ENCODE measurements around the gene LYPD5. TPM values are rescaled to one million over a fixed set of nuclear protein-coding genes. Genes with fewer than 3 reads are reported as not detected.
A peak's percentile ranks its signal among the peaks of the same experiment; 100 is the strongest.

LYPD5 gene, protein sequence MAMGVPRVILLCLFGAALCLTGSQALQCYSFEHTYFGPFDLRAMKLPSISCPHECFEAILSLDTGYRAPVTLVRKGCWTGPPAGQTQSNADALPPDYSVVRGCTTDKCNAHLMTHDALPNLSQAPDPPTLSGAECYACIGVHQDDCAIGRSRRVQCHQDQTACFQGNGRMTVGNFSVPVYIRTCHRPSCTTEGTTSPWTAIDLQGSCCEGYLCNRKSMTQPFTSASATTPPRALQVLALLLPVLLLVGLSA
- total RNA-seq (not detected), polyA plus RNA-seq (under 1 TPM in 1 of 4 donors, not detected in 3; 0.60 TPM)

DNA sequence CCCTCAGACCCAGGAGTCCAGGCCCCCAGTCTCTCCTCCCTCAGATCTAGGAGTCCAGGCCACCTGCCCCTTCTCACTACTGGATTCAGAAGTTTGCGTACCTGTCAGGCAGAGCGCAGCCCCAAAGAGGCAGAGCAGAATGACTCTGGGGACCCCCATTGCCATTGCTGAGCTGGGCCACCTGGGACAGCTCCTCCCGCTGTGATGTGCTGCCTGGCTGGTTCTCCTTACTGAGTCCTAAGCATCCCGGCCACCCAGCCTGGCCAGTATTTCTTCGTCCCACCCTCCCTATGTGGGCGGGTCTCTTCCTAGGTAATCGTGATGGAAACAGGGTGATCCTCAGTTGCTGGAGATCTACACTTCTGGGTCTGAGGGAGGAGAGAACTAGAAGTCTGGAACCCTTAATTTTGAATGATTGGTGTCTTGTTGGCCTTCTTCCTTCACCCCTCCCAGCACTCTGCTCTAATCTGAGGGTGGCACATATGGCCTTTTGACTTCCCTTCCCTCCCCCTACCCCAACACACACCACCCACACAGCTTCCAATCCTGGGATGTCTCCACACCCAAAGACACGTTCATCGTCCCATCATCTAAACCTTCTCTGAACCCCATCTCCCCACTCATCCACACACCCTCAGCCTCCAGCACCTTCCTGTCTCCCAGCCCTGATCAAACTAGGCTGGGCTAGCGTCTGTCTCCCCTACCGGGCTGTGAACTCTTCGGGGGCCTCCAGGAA, at the start of gene LYPD5:
Gene LYPD5, minus strand, starts transcription at position 232 of the 736 bp plus-strand sequence. Its CDS starts 67 bp downstream, at position 165.
- no peak within 1 kb of the TSS for H3K4me3 Mint-ChIP-seq
- peaks cover 0 to 16% (median 0%) of the 10 kb centered on the region in 4 donors for H3K4me1 Mint-ChIP-seq
- no peaks in the 10 kb centered on the region for H3K9me3 ChIP-seq (ENCODE audit: control insufficient read depth in 2 of 2, low read length in 2 of 2)
- peaks cover 0 to 4% (median 0%) of the 10 kb centered on the region in 7 donors for H3K9me3 Mint-ChIP-seq
- DNase-seq (no peak), ATAC-seq (ENCODE audit: low read depth in 2 of 2) (no peak)
- H3K36me3 Mint-ChIP-seq = no peaks in the 10 kb centered on the region
- H3K4me1 ChIP-seq (ENCODE audit: control insufficient read depth, insufficient read depth, low read length, poor library complexity, severe bottlenecking) = peaks cover 9% of the 10 kb centered on the region
- H3K27me3 Mint-ChIP-seq = peaks cover 28% of the 10 kb centered on the region
- no peak within 1 kb of the TSS for H3K4me3 ChIP-seq (ENCODE audit: low read depth, low read length)
- H3K36me3 ChIP-seq (ENCODE audit: control insufficient read depth, insufficient read depth, low read length) = no peaks in the 10 kb centered on the region
- H3K27ac Mint-ChIP-seq = peak within 1 kb of the TSS; percentile 16 to 65 (median 40)
- no peak within 1 kb of the TSS for H3K27ac ChIP-seq (ENCODE audit: insufficient read depth, low read length, poor library complexity, severe bottlenecking)
- H3K27me3 ChIP-seq (ENCODE audit: control insufficient read depth, insufficient read depth, low read length) = no peaks in the 10 kb centered on the region

DNA sequence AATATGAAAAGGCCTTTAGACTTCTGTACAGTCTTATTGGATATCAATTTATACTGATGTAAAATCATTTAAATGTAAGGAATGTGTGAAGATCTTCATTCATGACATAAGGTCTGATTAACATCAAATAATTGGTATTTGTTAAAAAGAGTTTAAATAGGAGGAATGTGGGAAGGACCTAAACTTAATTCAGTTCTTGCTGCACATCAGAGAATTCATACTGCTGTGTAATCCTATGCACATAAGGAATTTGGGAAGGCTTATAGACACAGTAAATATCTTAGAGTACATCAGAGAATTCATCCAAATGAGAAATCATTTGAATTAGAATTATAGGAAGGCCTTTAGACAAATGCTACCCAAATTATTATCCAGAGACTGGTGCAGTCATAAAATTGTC, 46.6 kb upstream of the LYPD5 start:
- H3K4me1 Mint-ChIP-seq = no peaks in the 10 kb centered on the region
- H3K9me3 Mint-ChIP-seq = peaks cover 0 to 67% (median 26%) of the 10 kb centered on the region in 7 donors
- no peak overlapping the region for H3K27ac Mint-ChIP-seq
- peaks cover 35% of the 10 kb centered on the region for H3K36me3 Mint-ChIP-seq
- no peaks in the 10 kb centered on the region for H3K27me3 ChIP-seq (ENCODE audit: control insufficient read depth, insufficient read depth, low read length)
- ATAC-seq (ENCODE audit: low read depth in 2 of 2) = no peak
- no peak for DNase-seq
- H3K36me3 ChIP-seq (ENCODE audit: control insufficient read depth, insufficient read depth, low read length) = peaks cover 31% of the 10 kb centered on the region
- H3K4me3 ChIP-seq (ENCODE audit: low read depth, low read length) = no peak overlapping the region
- H3K9me3 ChIP-seq (ENCODE audit: control insufficient read depth in 2 of 2, low read length in 2 of 2) = peaks cover 84 to 89% of the 10 kb centered on the region in 2 experiments
- H3K27me3 Mint-ChIP-seq = no peaks in the 10 kb centered on the region
- H3K4me1 ChIP-seq (ENCODE audit: control insufficient read depth, insufficient read depth, low read length, poor library complexity, severe bottlenecking) = no peaks in the 10 kb centered on the region
- no peak overlapping the region for H3K27ac ChIP-seq (ENCODE audit: insufficient read depth, low read length, poor library complexity, severe bottlenecking)
- H3K4me3 Mint-ChIP-seq = no peak overlapping the region

GRCh38 chr19:43847884-43848283, 45.6 kb upstream of the LYPD5 start:
- no peaks in the 10 kb centered on the region for H3K27me3 ChIP-seq (ENCODE audit: control insufficient read depth, insufficient read depth, low read length)
- no peaks in the 10 kb centered on the region for H3K27me3 Mint-ChIP-seq
- no peak overlapping the region for H3K27ac ChIP-seq (ENCODE audit: insufficient read depth, low read length, poor library complexity, severe bottlenecking)
- peaks cover 39% of the 10 kb centered on the region for H3K36me3 ChIP-seq (ENCODE audit: control insufficient read depth, insufficient read depth, low read length)
- peaks cover 35% of the 10 kb centered on the region for H3K36me3 Mint-ChIP-seq
- H3K4me1 ChIP-seq (ENCODE audit: control insufficient read depth, insufficient read depth, low read length, poor library complexity, severe bottlenecking) = no peaks in the 10 kb centered on the region
- H3K9me3 ChIP-seq (ENCODE audit: control insufficient read depth in 2 of 2, low read length in 2 of 2) = peaks cover 90% of the 10 kb centered on the region in 2 experiments
- ATAC-seq (ENCODE audit: low read depth in 2 of 2) (no peak), DNase-seq (no peak)
- H3K4me3 ChIP-seq (ENCODE audit: low read depth, low read length) = peak overlapping the region; percentile 21
- H3K4me3 Mint-ChIP-seq = no peak overlapping the region
- H3K4me1 Mint-ChIP-seq = no peaks in the 10 kb centered on the region
- H3K27ac Mint-ChIP-seq = no peak overlapping the region
- H3K9me3 Mint-ChIP-seq = peaks cover 0 to 71% (median 29%) of the 10 kb centered on the region in 7 donors

DNA sequence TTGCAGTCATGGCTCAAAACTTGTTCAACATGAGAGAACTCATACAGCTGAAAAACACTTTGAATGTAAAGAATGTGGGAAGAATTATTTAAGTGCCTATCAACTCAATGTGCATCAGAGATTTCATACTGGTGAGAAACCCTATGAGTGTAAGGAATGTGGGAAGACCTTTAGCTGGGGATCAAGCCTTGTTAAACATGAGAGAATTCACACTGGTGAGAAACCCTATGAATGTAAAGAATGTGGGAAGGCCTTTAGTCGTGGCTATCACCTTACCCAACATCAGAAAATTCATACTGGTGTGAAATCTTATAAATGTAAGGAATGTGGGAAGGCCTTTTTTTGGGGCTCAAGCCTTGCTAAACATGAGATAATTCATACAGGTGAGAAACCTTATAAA, 45.0 kb upstream of the LYPD5 start:
- H3K4me3 ChIP-seq (ENCODE audit: low read depth, low read length) = no peak overlapping the region
- H3K9me3 Mint-ChIP-seq = peaks cover 0 to 64% (median 29%) of the 10 kb centered on the region in 7 donors
- no peaks in the 10 kb centered on the region for H3K27me3 Mint-ChIP-seq
- no peaks in the 10 kb centered on the region for H3K27me3 ChIP-seq (ENCODE audit: control insufficient read depth, insufficient read depth, low read length)
- peaks cover 32% of the 10 kb centered on the region for H3K36me3 Mint-ChIP-seq
- no peaks in the 10 kb centered on the region for H3K4me1 Mint-ChIP-seq
- H3K27ac Mint-ChIP-seq = no peak overlapping the region
- DNase-seq (no peak), ATAC-seq (ENCODE audit: low read depth in 2 of 2) (no peak)
- H3K36me3 ChIP-seq (ENCODE audit: control insufficient read depth, insufficient read depth, low read length) = peaks cover 46% of the 10 kb centered on the region
- H3K9me3 ChIP-seq (ENCODE audit: control insufficient read depth in 2 of 2, low read length in 2 of 2) = peaks cover 89 to 90% of the 10 kb centered on the region in 2 experiments
- H3K27ac ChIP-seq (ENCODE audit: insufficient read depth, low read length, poor library complexity, severe bottlenecking) = no peak overlapping the region
- H3K4me3 Mint-ChIP-seq = no peak overlapping the region
- no peaks in the 10 kb centered on the region for H3K4me1 ChIP-seq (ENCODE audit: control insufficient read depth, insufficient read depth, low read length, poor library complexity, severe bottlenecking)

GRCh38 chr19:43842007-43842406, 39.8 kb upstream of the LYPD5 start:
- Mint-ChIP-seq H3K27ac (no peak overlapping the region), H3K36me3 (peaks cover 58% of the 10 kb centered on the region), H3K4me1 (no peaks in the 10 kb centered on the region), H3K4me3 (no peak overlapping the region), H3K9me3 (peaks cover 5 to 65% (median 40%) of the 10 kb centered on the region in 7 donors), H3K27me3 (no peaks in the 10 kb centered on the region)
- H3K36me3 ChIP-seq (ENCODE audit: control insufficient read depth, insufficient read depth, low read length) = peaks cover 87% of the 10 kb centered on the region
- peaks cover 88% of the 10 kb centered on the region in 2 experiments for H3K9me3 ChIP-seq (ENCODE audit: control insufficient read depth in 2 of 2, low read length in 2 of 2)
- no peaks in the 10 kb centered on the region for H3K27me3 ChIP-seq (ENCODE audit: control insufficient read depth, insufficient read depth, low read length)
- ATAC-seq (ENCODE audit: low read depth in 2 of 2) (no peak), DNase-seq (no peak)
- H3K4me3 ChIP-seq (ENCODE audit: low read depth, low read length) = no peak overlapping the region
- no peak overlapping the region for H3K27ac ChIP-seq (ENCODE audit: insufficient read depth, low read length, poor library complexity, severe bottlenecking)
- no peaks in the 10 kb centered on the region for H3K4me1 ChIP-seq (ENCODE audit: control insufficient read depth, insufficient read depth, low read length, poor library complexity, severe bottlenecking)

DNA sequence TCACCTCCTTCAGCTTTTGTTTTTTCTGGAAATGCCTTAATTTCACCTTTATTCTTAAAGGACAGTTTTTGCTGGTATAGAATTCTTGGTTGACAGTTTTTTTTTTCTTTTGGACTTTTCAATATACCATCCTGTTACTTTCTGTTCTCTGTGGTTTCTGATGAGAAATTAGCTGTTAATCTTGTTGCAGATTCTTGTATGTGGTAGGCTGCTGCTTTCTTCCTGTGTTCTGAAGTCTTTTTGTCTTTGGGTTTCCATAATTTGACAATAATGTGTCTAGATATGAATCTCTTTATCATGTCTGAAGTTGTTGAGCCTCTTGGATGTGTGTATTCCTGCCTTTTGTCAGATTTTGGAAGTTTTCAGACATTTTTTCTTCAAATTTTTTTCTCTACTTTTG, 36.9 kb upstream of the LYPD5 start:
- H3K9me3 ChIP-seq (ENCODE audit: control insufficient read depth in 2 of 2, low read length in 2 of 2) = peaks cover 83 to 86% of the 10 kb centered on the region in 2 experiments
- H3K27ac Mint-ChIP-seq = no peak overlapping the region
- H3K27ac ChIP-seq (ENCODE audit: insufficient read depth, low read length, poor library complexity, severe bottlenecking) = no peak overlapping the region
- ATAC-seq (ENCODE audit: low read depth in 2 of 2) (no peak), DNase-seq (no peak)
- H3K36me3 Mint-ChIP-seq = peaks cover 63% of the 10 kb centered on the region
- H3K27me3 ChIP-seq (ENCODE audit: control insufficient read depth, insufficient read depth, low read length) = no peaks in the 10 kb centered on the region
- H3K4me3 ChIP-seq (ENCODE audit: low read depth, low read length) = no peak overlapping the region
- H3K4me3 Mint-ChIP-seq = no peak overlapping the region
- H3K4me1 ChIP-seq (ENCODE audit: control insufficient read depth, insufficient read depth, low read length, poor library complexity, severe bottlenecking) = no peaks in the 10 kb centered on the region
- no peaks in the 10 kb centered on the region for H3K4me1 Mint-ChIP-seq
- H3K9me3 Mint-ChIP-seq = peaks cover 5 to 66% (median 31%) of the 10 kb centered on the region in 7 donors
- H3K27me3 Mint-ChIP-seq = no peaks in the 10 kb centered on the region
- peaks cover 91% of the 10 kb centered on the region for H3K36me3 ChIP-seq (ENCODE audit: control insufficient read depth, insufficient read depth, low read length)

GRCh38 chr19:43826787-43827754, 24.8 kb upstream of the LYPD5 start, which contains the start of gene ZNF283:
ZNF283 (plus strand) TSS chr19:43827321; CDS start chr19:43833505, 6,184 bp downstream.
- no peaks in the 10 kb centered on the region for H3K27me3 ChIP-seq (ENCODE audit: control insufficient read depth, insufficient read depth, low read length)
- DNase-seq (peak; percentile 75 to 90 (median 78)), ATAC-seq (ENCODE audit: low read depth in 2 of 2) (peak; percentile 93 to 94)
- peak within 1 kb of the TSS; percentile 40 to 81 (median 81) for H3K27ac Mint-ChIP-seq
- no peaks in the 10 kb centered on the region for H3K9me3 ChIP-seq (ENCODE audit: control insufficient read depth in 2 of 2, low read length in 2 of 2)
- H3K9me3 Mint-ChIP-seq = peaks cover 0 to 5% (median 2%) of the 10 kb centered on the region in 7 donors
- H3K27me3 Mint-ChIP-seq = peaks cover 2% of the 10 kb centered on the region
- peaks cover 9 to 20% (median 16%) of the 10 kb centered on the region in 4 donors for H3K4me1 Mint-ChIP-seq
- H3K4me3 Mint-ChIP-seq = peak within 1 kb of the TSS; percentile 79 to 93 (median 91)
- peak within 1 kb of the TSS; percentile 23 for H3K27ac ChIP-seq (ENCODE audit: insufficient read depth, low read length, poor library complexity, severe bottlenecking)
- peaks cover 11% of the 10 kb centered on the region for H3K4me1 ChIP-seq (ENCODE audit: control insufficient read depth, insufficient read depth, low read length, poor library complexity, severe bottlenecking)
- peak within 1 kb of the TSS; percentile 90 for H3K4me3 ChIP-seq (ENCODE audit: low read depth, low read length)
- H3K36me3 Mint-ChIP-seq = peaks cover 22% of the 10 kb centered on the region
- peaks cover 20% of the 10 kb centered on the region for H3K36me3 ChIP-seq (ENCODE audit: control insufficient read depth, insufficient read depth, low read length)

Measured in CD4-positive, CD25-positive, alpha-beta regulatory T cell (primary cell).